Measurements from ENCODE around the gene ENDOD1. TPM values are rescaled to one million over a fixed set of nuclear protein-coding genes. Genes with fewer than 3 reads are reported as not detected.

Gene ENDOD1
- total RNA-seq, 1 experiment from 2014 or later, result 32.1 TPM

- no peak overlapping the region for H3K4me3 ChIP-seq (ENCODE audit: low read length)
- no peak for TF ChIP-seq CTCF (conservative IDR thresholded peaks at IDR 0.05; ENCODE audit: low read depth, low read length)
- no peaks in the 10 kb centered on the region for H4K20me1 ChIP-seq (ENCODE audit: low read length)
- no peaks in the 10 kb centered on the region for H3K36me3 ChIP-seq (ENCODE audit: low read depth, low read length)
- intact Hi-C loops (cut with micrococcal nuclease), result no loop called here
- no peak for DNase-seq
- no peak overlapping the region for H2AFZ ChIP-seq (ENCODE audit: low read length)
- no peaks in the 10 kb centered on the region for H3K4me1 ChIP-seq (ENCODE audit: insufficient read depth, low read length)
- H3K4me2 ChIP-seq (ENCODE audit: low read length), result no peak overlapping the region
- H3K27me3 ChIP-seq (ENCODE audit: low read length), result no peaks in the 10 kb centered on the region
- ChIA-PET POLR2A (ENCODE audit: unreplicated experiment) (no interaction called here), CTCF (no interaction called here)
- no peak overlapping the region for H3K9ac ChIP-seq (ENCODE audit: low read length)
- H3K79me2 ChIP-seq (ENCODE audit: low read length), result no peaks in the 10 kb centered on the region; the same call in 1 of the 2 replicates
- H3K27ac ChIP-seq (ENCODE audit: low read length), result no peak overlapping the region
- H3K9me2 ChIP-seq (replicated peaks; ENCODE audit: low read length), result no peaks in the 10 kb centered on the region
- no peaks in the 10 kb centered on the region for H3F3A ChIP-seq (ENCODE audit: low read length, unreplicated experiment)
- no peak for ATAC-seq
- no peaks in the 10 kb centered on the region for H3K9me3 ChIP-seq (ENCODE audit: low read length)
- no TSS peak for BruUV-seq (replicated peaks)
These were observed 26.0 kb downstream of the ENDOD1 start for GRCh38 chr11:95115597-95115996.

GRCh38 chr11:95119361-95120060 is 29.9 kb downstream of the ENDOD1 start:
- Histone ChIP-seq H3K4me2 (ENCODE audit: low read length) (no peak overlapping the region), H3K9me2 (replicated peaks; ENCODE audit: low read length) (no peaks in the 10 kb centered on the region)
- ATAC-seq, result no peak

DNA sequence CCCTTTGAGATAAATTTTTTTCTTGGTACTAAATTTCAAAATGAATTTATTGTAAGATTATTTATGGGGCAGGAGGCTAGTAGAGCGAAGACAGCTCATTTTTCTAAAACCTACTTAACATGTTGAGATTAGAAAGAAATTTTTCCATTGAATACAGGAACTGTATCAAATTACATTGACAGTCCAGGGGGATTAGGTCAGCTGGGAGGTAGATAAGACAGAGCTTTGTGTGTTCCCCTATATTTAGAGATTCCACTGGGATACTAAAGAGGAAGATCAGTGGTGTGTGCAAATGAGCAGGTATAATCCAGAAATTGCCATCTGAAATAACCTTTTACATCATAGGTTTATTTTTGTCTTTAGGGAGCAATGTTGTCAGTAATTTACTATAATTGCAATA is 32.1 kb downstream of the ENDOD1 start:
- Histone ChIP-seq H3K9ac (ENCODE audit: low read length) (no peak overlapping the region), H4K20me1 (ENCODE audit: low read length) (no peaks in the 10 kb centered on the region), H2AFZ (ENCODE audit: low read length) (no peak overlapping the region), H3K27ac (ENCODE audit: low read length) (no peak overlapping the region), H3K9me3 (ENCODE audit: low read length) (no peaks in the 10 kb centered on the region), H3K9me2 (replicated peaks; ENCODE audit: low read length) (no peaks in the 10 kb centered on the region), H3K4me1 (ENCODE audit: insufficient read depth, low read length) (no peaks in the 10 kb centered on the region), H3K4me2 (ENCODE audit: low read length) (no peak overlapping the region), H3K36me3 (ENCODE audit: low read depth, low read length) (no peaks in the 10 kb centered on the region), H3F3A (ENCODE audit: low read length, unreplicated experiment) (no peaks in the 10 kb centered on the region), H3K79me2 (ENCODE audit: low read length) (no peaks in the 10 kb centered on the region), H3K4me3 (ENCODE audit: low read length) (no peak overlapping the region), H3K27me3 (ENCODE audit: low read length) (no peaks in the 10 kb centered on the region)
- ChIA-PET POLR2A (ENCODE audit: unreplicated experiment) (no interaction called here), CTCF (no interaction called here)
- no peak for DNase-seq
- BruUV-seq (replicated peaks), result no TSS peak
- intact Hi-C loops (cut with micrococcal nuclease), result no loop called here
- no peak for TF ChIP-seq EZH2phosphoT487 (IDR thresholded peaks at IDR 0.05; ENCODE audit: borderline replicate concordance, low read length)
- no peak for TF ChIP-seq EZH2 (IDR thresholded peaks at IDR 0.05; ENCODE audit: low read length, unreplicated experiment)
- no peak for TF ChIP-seq CTCF (conservative IDR thresholded peaks at IDR 0.05; ENCODE audit: low read depth, low read length)
- ATAC-seq, result no peak

More at GRCh38 chr11:95119361-95120060, 29.9 kb downstream of the ENDOD1 start:
- Histone ChIP-seq H3F3A (ENCODE audit: low read length, unreplicated experiment) (no peaks in the 10 kb centered on the region), H3K9me3 (ENCODE audit: low read length) (no peaks in the 10 kb centered on the region), H3K27me3 (ENCODE audit: low read length) (no peaks in the 10 kb centered on the region), H4K20me1 (ENCODE audit: low read length) (no peaks in the 10 kb centered on the region), H3K27ac (ENCODE audit: low read length) (no peak overlapping the region), H3K4me3 (ENCODE audit: low read length) (no peak overlapping the region), H3K79me2 (ENCODE audit: low read length) (no peaks in the 10 kb centered on the region; the same call in 1 of the 2 replicates), H3K4me1 (ENCODE audit: insufficient read depth, low read length) (no peaks in the 10 kb centered on the region), H3K9ac (ENCODE audit: low read length) (no peak overlapping the region), H3K36me3 (ENCODE audit: low read depth, low read length) (no peaks in the 10 kb centered on the region), H2AFZ (ENCODE audit: low read length) (no peak overlapping the region)
- BruUV-seq (replicated peaks), result no TSS peak
- POLR2A ChIA-PET (ENCODE audit: unreplicated experiment), result no interaction called here
- CTCF ChIA-PET, result no interaction called here
- TF ChIP-seq EZH2 (IDR thresholded peaks at IDR 0.05; ENCODE audit: low read length, unreplicated experiment), result no peak
- TF ChIP-seq EZH2phosphoT487 (IDR thresholded peaks at IDR 0.05; ENCODE audit: borderline replicate concordance, low read length), result no peak
- no peak for TF ChIP-seq CTCF (conservative IDR thresholded peaks at IDR 0.05; ENCODE audit: low read depth, low read length)
- peak; percentile 28 for DNase-seq
- intact Hi-C loops (cut with micrococcal nuclease), result no loop called here
